Activated naive CD8-positive, alpha-beta T cell treated with anti-CD3 and anti-CD28 coated beads, Interleukin-2, amount 50 U/mL, for 16 hours (primary cell): ENCODE data around the gene CCDC68.
"Not testable (repeated sequence)": the region's sequence is repeated elsewhere in the genome, so short reads cannot be mapped to it uniquely, and the experiment has no call there.

Experiments used
- DNase-seq: peaks from one replicate; pipeline ENCODE4 v3.0.0-alpha.2; 2020; ENCODE audit warnings: low read depth, low spot score

Gene CCDC68

DNA sequence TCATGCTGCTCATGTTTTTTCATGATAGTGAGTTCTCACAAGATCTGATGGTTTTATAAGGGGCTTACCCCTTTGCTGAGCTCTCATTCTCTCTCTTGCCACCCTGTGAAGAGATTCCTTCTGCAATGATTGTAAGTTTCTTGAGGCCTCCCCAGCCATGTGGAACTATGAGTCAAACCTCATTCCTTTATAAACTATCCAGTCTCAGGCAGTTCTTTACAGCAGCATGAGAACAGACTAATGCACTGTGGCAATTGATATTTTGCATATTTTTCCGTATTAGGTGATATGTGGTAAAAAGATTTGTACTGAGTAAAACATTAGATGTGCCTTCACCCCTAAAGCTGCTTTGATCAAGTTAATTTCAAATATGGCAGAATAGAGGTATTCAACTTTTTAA lies 82.2 kb downstream of the CCDC68 start:
- no peak for DNase-seq

GRCh38 chr18:54875063-54875462 lies 84.2 kb downstream of the CCDC68 start:
- DNase-seq: no peak

- DNase-seq: no peak
These were observed 85.4 kb downstream of the CCDC68 start for GRCh38 chr18:54873884-54874255.

GRCh38 chr18:54872681-54873080 lies 86.6 kb downstream of the CCDC68 start:
- no peak for DNase-seq

DNA sequence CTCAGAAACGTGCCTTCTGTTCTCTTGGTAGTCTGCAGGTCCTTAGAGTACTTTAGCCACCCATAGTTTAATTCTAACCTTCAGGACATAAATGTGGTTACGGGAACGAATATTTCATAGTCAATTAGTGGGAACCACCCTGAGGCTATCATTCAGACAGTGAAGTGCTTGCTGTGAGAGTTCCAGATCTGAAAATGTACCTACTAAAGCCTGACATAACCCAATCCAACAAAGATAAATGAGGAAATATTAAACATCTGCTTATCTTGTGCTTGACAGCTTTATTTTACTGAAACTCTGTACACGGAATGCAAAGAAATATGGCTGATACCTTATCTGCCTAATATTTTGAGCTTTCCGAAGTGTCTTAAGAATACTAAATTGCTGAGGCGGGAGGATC lies 88.0 kb downstream of the CCDC68 start:
- no peak for DNase-seq

DNA sequence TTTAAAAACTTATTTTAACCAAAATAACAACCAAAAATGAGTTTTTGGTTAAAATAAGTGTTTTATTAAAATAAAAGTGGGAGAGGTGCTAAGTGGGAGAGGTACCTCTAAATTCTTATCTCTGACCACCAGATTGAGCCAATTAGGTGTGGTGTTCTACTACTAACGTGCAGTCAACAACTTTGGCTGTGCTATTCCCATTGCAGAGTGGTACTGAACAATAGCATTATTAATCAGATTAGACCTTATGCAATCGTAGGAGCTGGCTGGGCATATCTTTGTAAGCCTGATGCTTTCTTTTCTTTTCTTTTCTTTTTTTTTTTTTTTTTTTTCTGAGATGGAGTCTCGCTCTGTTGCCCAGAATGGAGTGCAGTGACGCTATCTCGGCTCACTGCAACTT lies 92.1 kb downstream of the CCDC68 start:
- no peak for DNase-seq

DNA sequence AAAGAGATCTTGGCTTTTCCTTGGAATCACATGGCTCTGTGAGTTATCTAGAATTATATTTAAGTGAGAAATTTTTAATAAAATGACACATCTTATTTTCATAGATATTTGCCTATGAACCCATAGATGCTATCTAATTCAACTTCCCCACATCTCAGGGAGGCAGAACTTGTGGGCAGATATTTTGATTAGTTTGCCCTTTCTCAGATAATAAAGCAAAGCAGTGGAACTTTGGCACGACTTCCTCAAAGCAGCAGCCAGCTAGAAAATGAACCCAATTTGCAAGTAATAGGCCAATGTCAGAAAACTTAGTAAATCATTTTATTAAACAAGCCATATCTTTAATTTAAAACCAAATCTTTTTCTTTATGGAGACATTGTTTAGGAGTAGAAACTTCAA lies 98.3 kb downstream of the CCDC68 start:
- no peak for DNase-seq

GRCh38 chr18:54859667-54860421 lies 99.4 kb downstream of the CCDC68 start:
- no peak for DNase-seq

- no peak for DNase-seq
These were observed 101.8 kb downstream of the CCDC68 start for GRCh38 chr18:54857499-54857898.

- DNase-seq: no peak
These were observed 103.1 kb downstream of the CCDC68 start for GRCh38 chr18:54856105-54856646.

DNA sequence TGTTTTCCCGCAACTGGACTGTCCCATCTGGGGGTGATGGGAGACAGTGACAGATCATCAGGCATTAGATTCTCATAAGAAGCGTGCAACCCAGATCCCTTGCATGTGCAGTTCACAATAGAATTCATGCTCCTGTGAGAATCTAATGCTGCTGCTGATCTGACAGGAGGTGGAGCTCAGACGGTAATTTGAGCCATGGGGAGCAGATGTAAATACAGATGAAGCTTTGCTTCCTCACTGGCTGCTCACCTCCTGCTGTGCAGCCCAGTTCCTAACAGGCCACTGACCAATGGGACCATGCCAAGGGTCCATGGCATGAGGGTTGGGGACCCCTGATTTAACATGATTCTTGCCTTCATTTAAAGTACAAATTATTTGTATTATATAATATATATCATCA lies 104.2 kb downstream of the CCDC68 start:
- not testable (repeated sequence) for DNase-seq

DNA sequence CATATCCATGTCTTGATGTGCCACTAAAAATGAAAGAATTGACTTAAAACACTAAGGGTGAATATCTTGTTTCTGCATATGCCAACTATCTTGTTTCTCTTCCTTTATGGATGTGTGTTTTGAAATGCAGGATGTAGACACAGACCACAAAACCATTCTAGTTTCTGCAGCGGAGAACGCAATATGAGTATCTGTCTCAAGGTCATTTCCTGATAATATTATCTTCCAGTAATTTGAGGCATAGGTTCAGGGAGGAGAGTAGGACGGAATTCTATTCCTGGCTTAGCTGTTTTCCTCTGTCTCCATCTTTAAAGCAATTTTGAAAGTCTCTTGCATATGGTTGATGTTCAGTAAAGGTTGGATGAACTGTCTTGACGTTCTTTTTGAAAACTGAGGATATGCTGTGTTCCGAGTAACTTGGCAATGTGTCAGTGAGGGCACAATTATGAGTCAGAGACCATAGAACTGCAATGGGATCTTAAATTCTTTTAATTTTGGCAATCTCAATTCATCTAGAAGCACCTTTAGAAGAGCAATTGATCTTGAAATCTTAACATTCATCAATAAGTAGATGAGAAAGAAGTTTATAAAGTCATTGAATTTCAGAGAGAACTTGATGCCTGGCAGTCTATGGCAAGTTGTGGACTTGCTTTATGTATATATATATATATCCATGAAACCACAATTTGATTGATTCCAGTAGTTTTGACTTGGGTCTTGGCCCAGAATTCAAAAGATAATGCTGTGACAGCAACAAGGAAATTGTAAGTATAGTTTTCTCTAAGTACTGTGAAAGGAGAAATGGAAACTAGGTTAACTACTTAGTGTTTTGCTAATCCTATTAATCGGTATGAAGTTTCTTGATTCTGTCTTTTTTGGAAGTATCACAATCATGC lies 106.2 kb downstream of the CCDC68 start:
- no peak for DNase-seq
